NB4 (cell line): Measurements from ENCODE around the gene TIMM17A.

Experiments
- POLR2A ChIP-seq: IDR thresholded peaks from 2 replicates; pipeline ENCODE4 v1.6.1; 2011; ENCODE audit warnings: mild to moderate bottlenecking; ENCODE audit not compliant: insufficient read length; ENCODE audit errors: extremely low read depth
- TF ChIP-seq, protein P1 (sequence below): IDR thresholded peaks from one replicate; pipeline ENCODE4 v1.5.1; 2012; ENCODE audit warnings: low read depth, low read length

DNA sequence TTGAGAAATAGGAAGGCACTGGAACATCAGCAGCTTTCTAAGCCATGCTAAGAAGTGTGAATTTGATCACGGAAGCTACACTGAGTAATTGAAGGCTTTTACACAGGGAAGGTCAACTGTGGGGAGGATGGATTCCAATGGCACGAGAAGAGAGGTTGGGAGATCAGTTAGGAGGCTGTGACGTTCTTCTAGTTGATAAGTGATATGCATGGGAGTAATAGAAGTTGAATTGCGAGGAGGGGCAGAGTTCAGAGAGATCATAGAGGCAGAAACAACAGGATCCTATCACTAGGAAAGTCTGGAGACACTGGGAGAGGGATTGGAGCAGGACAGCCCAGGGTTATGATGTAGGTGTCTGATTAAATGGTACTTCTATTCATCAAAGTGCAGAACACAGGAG lies 25.2 kb upstream of the TIMM17A start:
- TF ChIP-seq, protein P1, sequence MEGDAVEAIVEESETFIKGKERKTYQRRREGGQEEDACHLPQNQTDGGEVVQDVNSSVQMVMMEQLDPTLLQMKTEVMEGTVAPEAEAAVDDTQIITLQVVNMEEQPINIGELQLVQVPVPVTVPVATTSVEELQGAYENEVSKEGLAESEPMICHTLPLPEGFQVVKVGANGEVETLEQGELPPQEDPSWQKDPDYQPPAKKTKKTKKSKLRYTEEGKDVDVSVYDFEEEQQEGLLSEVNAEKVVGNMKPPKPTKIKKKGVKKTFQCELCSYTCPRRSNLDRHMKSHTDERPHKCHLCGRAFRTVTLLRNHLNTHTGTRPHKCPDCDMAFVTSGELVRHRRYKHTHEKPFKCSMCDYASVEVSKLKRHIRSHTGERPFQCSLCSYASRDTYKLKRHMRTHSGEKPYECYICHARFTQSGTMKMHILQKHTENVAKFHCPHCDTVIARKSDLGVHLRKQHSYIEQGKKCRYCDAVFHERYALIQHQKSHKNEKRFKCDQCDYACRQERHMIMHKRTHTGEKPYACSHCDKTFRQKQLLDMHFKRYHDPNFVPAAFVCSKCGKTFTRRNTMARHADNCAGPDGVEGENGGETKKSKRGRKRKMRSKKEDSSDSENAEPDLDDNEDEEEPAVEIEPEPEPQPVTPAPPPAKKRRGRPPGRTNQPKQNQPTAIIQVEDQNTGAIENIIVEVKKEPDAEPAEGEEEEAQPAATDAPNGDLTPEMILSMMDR: no peak
- no peak for TF ChIP-seq POLR2A
